Stimulated activated CD4-positive, alpha-beta T cell treated with anti-CD3 and anti-CD28 coated beads, Interleukin-4, amount 100 ng/mL, for 4 hours (primary cell): ENCODE data around the gene SLC17A7.

ENCODE experiments used
- DNase-seq, 2 experiments: peaks; one replicate each; pipeline ENCODE4 v3.0.0-alpha.2; 2020

SLC17A7 gene

DNA sequence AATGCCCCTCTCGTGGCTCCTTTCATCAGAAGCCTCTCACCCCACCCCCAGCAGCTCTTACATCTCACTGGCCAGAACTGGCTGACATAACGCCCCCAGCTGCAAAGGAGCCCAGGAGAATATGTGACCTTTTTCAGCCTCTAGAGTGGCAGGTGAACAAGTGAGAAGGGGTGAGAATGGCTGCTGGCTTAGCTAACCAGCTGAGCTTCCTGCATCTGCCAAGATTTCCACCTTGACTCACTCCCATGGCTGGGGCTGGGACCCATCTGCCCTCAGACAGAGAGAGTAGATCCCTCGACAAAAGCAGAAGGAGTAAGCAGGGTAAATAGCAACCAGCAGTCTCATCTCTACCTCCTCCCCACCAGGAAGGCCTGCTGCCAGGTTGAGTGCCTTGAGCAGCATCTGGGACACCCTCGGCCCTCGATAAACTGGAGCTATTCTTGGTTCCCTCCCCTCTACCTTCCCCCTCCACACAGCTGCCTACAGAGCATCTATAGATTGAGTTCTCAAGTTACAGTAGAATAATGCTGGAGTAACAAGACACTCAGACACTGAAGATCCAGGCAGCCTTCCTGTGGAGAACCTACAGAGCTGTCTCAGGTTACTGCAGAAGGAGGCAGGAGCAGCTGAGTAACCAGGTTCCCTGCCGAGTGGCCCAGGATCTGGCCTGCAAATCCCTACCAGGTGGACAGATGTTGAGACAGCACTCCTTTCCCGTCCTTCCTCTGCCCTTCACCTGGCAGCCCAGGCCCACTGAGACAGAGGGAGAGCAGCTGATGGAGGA lies 37.7 kb downstream of the SLC17A7 start:
- DNase-seq, result no peak

DNA sequence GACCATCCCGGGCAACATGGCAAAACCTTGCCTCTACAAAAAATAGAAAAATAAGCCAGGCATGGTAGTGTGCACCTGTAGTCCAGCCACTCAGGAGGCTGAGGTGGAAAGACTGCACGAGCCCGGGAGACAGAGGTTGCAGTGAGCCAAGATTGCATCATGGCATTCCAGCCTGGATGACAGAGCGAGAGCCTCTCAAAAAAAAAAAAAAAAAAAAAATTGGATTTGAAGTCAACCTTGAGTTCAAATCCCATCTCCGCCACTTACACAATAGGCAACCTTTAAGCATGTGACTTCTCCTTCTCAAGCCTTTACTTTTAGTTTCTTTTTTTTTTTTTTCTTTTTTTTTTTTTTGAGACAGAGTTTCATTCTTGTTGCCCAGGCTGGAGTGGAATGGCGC lies 41.3 kb downstream of the SLC17A7 start:
- no peak for DNase-seq

DNA sequence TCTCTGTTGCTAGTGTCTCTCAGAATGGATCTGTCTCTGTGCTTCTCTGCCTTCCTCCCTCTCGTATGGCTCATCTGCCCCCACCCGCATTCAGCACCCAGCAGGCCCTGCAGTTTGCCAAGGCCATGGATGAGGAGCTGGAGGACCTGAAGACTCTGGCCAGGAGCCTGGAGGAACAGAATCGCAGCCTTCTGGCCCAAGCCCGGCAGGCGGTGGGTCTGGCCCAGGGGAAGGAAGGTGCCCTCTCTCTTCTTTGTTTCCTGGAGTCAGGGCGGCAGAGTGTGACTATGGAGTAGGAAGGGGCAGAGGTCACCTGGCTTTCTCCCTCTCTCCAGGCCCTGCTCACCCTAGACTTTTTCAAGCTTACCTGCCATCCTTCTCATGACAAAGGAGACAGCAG lies 42.4 kb downstream of the SLC17A7 start:
- DNase-seq, result no peak

DNA sequence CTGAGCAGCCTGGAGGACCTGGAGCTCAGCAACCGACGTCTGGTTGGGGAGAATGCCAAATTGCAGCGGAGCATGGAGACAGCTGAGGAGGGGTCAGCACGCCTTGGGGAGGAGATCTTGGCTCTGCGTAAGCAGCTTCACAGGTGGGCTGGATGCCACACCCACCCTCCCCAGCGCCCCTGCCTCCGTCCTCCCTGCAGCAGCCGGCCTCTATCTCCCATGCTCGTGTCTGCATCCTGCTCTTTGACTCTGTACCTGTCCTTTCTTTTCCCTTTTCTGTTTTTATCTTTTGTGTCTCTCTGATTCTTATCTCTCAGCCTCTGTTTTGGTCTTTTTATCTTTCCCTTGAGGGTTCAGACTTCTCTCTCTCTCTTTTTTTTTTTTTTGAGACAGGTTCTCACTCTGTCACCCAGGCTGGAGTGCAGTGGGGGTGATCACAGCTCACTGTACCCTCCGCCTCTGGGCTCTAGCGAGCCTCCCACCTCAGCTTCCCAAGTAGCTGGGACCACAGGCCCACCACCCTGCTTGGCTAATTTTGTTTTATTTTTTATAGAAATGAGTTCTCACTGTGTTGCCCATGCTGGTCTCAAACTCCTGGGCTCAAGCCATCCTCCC lies 43.2 kb downstream of the SLC17A7 start:
- no peak for DNase-seq

DNA sequence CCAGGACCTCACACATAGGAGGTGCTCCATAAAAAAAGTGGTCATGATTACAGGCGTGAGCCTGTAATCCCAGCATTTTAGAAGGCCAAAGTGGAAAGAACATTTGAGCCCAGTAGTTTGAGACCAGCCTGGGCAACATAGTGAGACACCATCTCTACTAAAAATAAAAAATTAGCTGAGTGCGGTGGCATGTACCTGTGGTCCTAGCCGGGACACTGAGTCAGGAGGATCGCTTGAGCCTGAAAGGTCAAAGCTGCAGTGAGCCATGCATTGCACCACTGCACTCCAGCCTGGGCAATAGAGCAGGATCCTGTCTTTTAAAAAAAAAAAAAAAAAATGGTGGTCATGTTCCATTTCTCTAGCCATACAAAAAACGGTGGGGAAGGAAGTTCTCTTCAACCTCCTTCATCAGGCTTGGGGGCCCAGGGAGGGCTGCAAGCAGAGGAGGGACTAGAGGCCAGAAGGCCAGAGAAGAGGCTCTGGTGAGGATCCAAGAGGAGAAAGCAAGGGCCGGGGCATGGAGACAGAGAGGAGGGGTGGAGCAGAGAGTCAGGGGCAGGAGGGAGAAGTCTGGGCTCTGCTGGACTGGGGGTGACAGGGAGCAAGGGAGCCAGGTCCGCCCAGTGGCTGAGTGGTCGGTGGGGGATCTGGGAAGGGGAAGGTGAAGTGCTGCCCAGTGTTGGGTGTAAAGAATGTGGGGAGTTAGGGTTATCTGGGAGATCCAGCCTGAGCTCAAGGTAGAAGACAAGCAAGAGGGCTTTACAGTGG lies 44.4 kb downstream of the SLC17A7 start:
- no peak for DNase-seq

DNA sequence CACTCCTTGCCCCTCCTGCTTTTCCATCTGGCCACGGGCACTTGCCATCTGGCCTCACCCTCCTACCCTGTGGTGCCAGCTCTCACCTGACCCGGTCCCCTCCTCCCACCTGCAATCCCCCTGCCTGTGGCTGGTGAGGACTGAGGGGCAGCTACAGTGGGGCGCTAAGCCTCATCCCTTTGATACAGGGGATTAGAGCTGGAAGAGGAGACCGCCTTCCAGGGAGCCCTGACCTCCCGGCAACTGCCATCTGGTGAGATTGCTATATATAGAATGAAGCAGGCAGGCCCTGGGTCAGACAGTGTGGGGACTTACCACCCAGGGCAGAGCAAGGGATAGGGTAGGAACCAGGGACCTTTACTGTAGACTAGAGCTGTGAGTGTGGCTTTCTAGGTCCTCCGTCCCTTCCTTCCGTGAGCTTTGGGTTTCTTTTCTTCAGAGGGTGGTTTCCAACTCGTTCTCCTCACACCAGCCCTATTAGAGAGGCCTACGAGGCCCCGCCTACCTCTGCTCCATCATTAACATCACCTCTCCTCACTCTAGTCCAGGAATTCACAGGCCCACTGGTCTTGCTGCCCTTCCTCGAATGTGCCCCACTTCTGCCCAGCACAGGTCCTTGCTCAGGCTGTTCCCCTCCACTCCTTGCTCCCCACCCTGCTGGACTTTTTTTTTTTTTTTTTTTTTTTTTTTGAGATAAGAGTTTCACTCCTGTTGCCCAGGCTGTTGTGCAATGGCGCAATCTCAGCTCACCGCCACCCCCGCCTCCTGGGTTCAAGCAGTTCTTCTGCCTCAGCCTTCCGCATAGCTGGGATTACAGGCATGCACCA lies 45.5 kb downstream of the SLC17A7 start:
- no peak for DNase-seq

DNA sequence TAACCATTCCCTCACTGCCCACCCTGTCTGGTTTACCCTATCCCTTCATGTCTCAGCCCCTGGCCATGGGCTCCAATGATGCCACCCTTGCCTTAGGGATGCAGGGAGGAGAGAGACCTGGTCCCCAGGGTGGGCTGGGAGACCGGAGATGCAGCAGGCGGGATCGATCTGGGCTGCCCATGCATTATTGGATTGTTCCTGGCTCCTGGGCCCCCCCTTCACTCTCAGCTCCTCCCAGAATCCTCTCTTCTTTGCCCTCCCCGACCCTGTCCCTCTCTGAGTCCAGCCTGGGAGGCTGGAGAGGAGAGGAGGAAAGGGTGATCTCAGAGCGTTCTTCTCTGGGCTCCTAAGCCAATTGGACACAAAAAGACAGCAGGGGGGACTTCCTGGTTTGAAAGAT lies 47.4 kb downstream of the SLC17A7 start:
- no peak for DNase-seq

DNA sequence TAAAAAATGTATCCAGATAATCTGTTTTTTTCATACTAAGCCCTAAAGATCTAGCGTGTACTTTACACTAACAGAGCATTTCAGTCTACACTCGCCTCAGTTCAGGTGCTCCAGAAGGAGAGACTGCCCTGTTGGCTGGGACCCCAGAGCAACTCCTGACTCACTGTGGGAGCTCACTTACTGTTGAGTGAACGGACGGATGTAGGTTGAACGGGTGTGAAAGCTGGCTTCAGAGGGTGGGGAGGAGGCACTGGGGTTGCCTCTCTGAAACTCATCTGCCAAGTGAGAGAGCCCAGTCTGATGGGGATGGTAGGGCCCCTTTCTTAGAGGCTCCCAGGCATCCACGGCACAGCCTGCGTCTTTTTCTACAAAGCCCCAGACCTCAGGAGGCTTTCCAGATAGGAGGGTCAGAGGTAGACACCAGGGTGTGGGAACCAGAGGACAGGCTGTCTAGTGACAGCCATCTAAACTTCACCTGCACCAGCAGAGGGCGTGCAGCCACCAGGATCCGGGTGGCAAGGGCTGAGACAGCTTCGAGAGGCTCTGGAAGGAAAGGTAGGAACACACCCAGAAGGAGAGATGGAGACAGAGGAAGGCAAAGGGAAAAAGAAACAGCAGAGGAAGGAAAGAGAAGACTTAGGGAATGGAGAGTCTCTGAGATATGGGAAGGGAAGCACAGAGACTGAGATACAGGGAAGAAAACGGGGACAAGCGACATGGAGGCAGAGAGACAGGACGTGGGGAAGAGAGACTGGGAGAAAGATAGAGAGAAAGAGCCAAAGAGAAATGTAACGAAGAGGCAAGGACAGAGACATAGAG lies 49.5 kb downstream of the SLC17A7 start:
- peak; percentile 73 to 74 for DNase-seq

DNA sequence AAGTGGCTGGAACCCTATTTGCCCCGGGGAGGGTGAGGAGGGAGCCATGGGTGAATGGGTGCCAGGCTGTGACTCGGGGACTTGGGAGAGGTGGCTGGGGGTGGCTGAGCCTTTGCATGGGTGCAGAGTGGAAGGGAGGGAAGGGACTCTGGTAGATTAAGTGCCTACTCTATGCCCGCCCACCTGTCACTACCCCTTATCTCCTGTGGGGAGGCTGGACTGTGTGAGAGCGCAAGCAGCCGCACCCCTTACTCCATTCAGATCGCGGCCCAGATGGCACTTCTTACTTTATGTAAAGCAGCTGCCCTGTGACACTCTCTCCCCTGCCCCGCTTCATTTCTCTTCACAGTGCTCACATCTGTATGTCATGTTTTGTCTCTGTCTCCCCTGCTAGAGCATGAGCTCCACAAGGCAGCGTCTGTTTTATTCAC lies 50.4 kb downstream of the SLC17A7 start:
- DNase-seq, result no peak

DNA sequence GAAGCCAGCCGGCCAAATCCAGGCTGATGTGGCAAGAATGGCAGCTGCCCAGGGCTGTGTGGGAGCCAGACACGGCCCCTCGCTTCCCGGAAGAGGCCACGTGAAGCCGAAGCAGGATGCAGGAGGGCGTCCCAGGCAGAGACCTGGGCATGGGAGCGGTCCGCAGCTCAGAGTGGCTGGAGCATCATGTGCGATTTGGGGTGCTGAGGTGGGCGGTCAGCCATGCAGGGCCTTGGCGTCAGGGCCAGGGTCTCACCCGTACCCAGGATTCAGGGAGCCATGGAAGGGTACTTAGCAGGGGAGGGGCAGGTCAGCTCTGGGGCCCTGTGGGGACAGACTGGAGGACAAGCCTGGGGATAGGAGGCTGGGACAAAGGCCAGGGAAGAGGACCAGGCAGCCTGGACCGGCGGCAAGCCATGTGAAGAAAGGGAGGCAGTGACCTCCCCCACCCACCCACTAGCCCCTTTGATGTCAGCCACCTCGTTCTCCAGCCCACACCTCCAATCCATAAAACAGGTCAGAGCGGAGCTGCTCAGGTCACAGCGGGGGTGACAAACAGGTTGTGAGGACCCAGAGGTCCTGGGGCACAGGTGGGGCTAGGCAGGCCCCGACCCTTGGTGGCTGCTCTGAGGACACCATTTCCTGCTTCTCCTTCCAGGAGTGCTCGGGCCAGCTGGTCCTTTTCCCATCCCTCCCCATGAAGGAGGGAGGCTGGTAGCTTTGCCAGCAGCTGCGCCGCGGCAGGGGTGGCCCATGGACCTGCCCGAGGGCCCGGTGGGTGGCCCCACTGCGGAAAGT lies 51.0 kb downstream of the SLC17A7 start:
- DNase-seq, result no peak

DNA sequence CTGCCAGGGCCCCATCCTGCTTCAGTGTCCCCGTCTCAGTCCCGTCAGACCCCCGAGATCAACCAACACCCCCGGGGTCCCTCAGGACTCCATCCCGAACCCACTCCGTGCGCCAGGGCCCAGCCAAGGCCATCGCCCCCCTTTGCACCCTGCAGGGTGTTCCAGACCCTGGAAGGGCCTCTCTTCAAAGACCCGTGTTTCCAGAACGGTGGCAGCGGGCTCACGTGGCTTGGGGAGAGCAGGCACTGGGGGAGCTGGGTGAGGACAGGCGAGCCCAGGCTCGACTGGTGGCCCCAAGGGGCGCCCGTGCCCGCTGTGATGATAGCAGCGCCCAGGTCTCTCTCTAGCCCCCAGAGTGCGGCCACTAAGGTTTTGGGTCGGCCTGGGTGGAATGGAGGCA lies 51.9 kb downstream of the SLC17A7 start:
- no peak for DNase-seq

DNA sequence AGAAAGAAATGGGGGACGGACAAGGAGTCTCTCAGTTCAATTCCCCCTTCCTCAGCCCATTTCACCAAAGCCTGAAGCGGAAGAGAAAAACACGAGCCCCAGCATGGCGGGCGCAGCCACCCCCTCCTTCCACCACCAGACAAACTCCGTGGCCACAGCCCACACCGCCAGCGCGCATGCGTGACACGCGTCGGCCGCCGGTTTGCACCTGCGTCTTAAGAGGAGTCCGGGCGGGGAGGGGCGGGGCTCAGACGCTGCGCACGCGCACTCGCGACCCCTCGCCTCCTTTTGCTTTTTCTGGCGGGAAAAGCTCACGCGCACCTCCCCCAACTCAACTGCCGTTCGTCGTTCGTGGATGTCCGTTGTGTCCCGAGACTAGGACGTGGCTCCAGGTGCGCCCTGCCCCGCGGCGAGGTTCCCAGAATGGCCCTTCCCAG lies 53.4 kb downstream of the SLC17A7 start, which contains the start of gene KASH5:
Gene KASH5 (plus strand): TSS at position 314 of the 437 bp plus-strand sequence. CDS start 2,635 bp downstream, outside the sequence.
- peak; percentile 90 to 93 for DNase-seq

DNA sequence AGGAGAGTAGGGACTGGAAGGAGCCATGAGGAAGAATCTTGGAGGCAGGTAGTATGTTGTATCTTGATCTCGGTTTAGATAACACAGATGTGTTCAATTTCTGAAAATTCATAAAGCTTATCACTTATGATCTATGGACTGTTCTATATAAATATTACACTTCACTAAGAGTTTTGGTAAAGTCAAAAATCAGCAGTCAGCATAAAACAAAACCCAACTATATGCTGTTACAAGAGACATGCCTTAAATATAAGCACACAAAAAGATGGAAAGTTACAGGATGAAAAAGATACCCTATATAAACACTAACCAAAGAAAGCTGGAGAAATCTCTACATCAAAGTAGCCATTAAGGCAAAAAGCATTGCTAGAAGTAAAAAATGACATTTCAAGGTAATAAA lies 57.7 kb downstream of the SLC17A7 start:
- no peak for DNase-seq

DNA sequence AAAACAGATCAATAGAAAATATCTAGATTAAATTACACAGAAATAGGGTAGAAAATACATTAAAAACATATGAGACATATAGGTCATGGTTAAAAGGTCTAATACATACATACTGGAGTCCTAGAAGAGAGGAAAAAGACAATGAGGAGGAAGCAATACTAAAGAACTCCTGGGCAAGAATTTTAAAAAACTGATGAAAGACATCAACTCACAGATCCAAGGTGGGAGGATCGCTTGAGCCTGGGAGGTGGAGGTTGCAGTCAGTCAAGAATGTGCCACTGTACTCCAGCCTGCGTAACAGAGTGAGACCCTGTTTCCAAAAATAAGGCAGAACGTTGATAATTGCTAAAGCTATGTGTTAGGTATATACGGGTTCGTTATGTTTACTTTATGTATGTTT lies 58.7 kb downstream of the SLC17A7 start:
- no peak for DNase-seq

DNA sequence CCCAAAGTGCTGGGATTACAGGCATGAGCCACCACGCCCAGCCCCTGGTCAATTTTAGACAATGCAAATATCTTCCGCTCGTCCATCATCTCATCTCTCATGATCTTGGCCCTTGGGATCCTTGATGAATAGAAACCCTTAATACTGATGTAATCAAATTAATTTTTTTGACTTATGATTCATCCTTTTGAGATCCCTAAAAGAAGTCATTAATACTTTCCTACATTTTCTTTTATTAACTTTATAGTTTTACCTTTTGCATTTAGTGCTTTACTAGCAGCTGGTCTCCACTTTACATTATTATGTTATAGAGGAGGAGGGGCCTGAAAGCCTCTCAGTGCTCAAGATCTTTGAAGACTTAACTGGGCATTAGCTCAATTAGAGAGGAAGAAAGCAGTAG lies 60.9 kb downstream of the SLC17A7 start:
- DNase-seq, result no peak
